ENCODE results near the gene CLEC14A. TPM values are rescaled to one million over a fixed set of nuclear protein-coding genes. Genes with fewer than 3 reads are reported as not detected.

Gene CLEC14A
- total RNA-seq, 1 donor: not detected

Other genes with a start within 250 kb of the CLEC14A start
- under 0.01 TPM in 2 replicates for gene SSTR1, start 48.2 kb downstream of the CLEC14A start, total RNA-seq